ENCODE data around the gene JUNB. TPM values are rescaled to one million over a fixed set of nuclear protein-coding genes. Genes with fewer than 3 reads are reported as not detected.

Gene JUNB
- total RNA-seq, 2 donors from 2014 or later, result 219 to 485 TPM

- no peaks in the 10 kb centered on the region for H3K27me3 ChIP-seq
- peaks cover 9% of the 10 kb centered on the region for H3K4me1 ChIP-seq
- no peaks in the 10 kb centered on the region for H3K9me3 ChIP-seq
- H3K36me3 ChIP-seq (replicated peaks in 1 of 2; ENCODE audit: insufficient read depth in 1 of 2, low read depth in 2 of 2), result no peaks in the 10 kb centered on the region
- DNase-seq, result no peak
- H3K27ac ChIP-seq, result no peak overlapping the region
- WGBS, 2 donors, result 67 to 76% methylated on average over 11 to 19 of the region's 19 CpGs
- no peak overlapping the region for H3K4me3 ChIP-seq
- no peak for ATAC-seq
- intact Hi-C loops (cut with DNase I), result no loop called here
- no peak for TF ChIP-seq POLR2A (IDR thresholded peaks at IDR 0.05)
- TF ChIP-seq CTCF (IDR thresholded peaks at IDR 0.05), result no peak
Measured at GRCh38 chr19:12756150-12756883, 35.0 kb upstream of the JUNB start.

- DNase-seq (peak; percentile 72 to 77 (median 76)), ATAC-seq (peak; percentile 85)
- no peak overlapping the region for H3K4me3 ChIP-seq
- intact Hi-C loops (cut with DNase I), result no loop called here
- peak overlapping the region in 2 of 4 donors; percentile 41 to 42 for H3K27ac ChIP-seq
- WGBS, 2 donors, result 4 to 10% methylated on average over 3 to 55 of the region's 60 CpGs
- peaks cover 9% of the 10 kb centered on the region for H3K4me1 ChIP-seq
- H3K36me3 ChIP-seq (replicated peaks in 1 of 2; ENCODE audit: insufficient read depth in 1 of 2, low read depth in 2 of 2), result peaks cover 0 to under 1% of the 10 kb centered on the region in 2 donors
- H3K9me3 ChIP-seq, result no peaks in the 10 kb centered on the region
- H3K27me3 ChIP-seq, result no peaks in the 10 kb centered on the region
- peak in 1 of 3 donors; percentile 7 for TF ChIP-seq POLR2A (IDR thresholded peaks at IDR 0.05)
- peak; percentile 78 to 92 (median 89) for TF ChIP-seq CTCF (IDR thresholded peaks at IDR 0.05)
Measured at GRCh38 chr19:12757544-12758274, 33.6 kb upstream of the JUNB start.

GRCh38 chr19:12759686-12760085, 31.6 kb upstream of the JUNB start:
- intact Hi-C loops (cut with DNase I), result loop anchor here (5.0 kb wide), 2 partner anchors 43 to 83 kb away; partner anchors contain the start of genes PRDX2 and THSD8
- 71 to 84% methylated on average over 6 of the region's 6 CpGs for WGBS, 2 donors

GRCh38 chr19:12763100-12763499, 28.2 kb upstream of the JUNB start:
- WGBS, 2 donors, result 91 to 92% methylated on average over 5 to 10 of the region's 11 CpGs
- intact Hi-C loops (cut with DNase I), result loop anchor here (5.0 kb wide), 2 partner anchors 39 to 79 kb away; partner anchors contain the start of genes PRDX2 and THSD8
- no peak for ATAC-seq

More at GRCh38 chr19:12759686-12760085, 31.6 kb upstream of the JUNB start:
- Histone ChIP-seq H3K9me3 (no peaks in the 10 kb centered on the region), H3K27me3 (no peaks in the 10 kb centered on the region), H3K27ac (no peak overlapping the region), H3K36me3 (replicated peaks in 1 of 2; ENCODE audit: insufficient read depth in 1 of 2, low read depth in 2 of 2) (peaks cover 0 to 13% of the 10 kb centered on the region in 2 donors), H3K4me3 (no peak overlapping the region), H3K4me1 (peaks cover 9% of the 10 kb centered on the region)
- TF ChIP-seq POLR2A (IDR thresholded peaks at IDR 0.05), result no peak
- TF ChIP-seq CTCF (IDR thresholded peaks at IDR 0.05), result no peak
- ATAC-seq, result no peak
- no peak for DNase-seq

More at GRCh38 chr19:12763100-12763499, 28.2 kb upstream of the JUNB start:
- Histone ChIP-seq H3K27me3 (no peaks in the 10 kb centered on the region), H3K9me3 (no peaks in the 10 kb centered on the region), H3K4me1 (peaks cover 8% of the 10 kb centered on the region), H3K27ac (no peak overlapping the region), H3K36me3 (replicated peaks in 1 of 2; ENCODE audit: insufficient read depth in 1 of 2, low read depth in 2 of 2) (peaks cover 0 to 17% of the 10 kb centered on the region in 2 donors), H3K4me3 (no peak overlapping the region)
- no peak for DNase-seq
- TF ChIP-seq CTCF (IDR thresholded peaks at IDR 0.05) (no peak), POLR2A (IDR thresholded peaks at IDR 0.05) (no peak)
